GM12878 (cell line): ENCODE results near the gene CDC37L1.

ENCODE experiments used
- FOXK2 ChIP-seq: fragments of 450-650 bp; IDR thresholded peaks from 2 replicates; pipeline ENCODE4 v1.6.1; 2017; ENCODE audit warnings: mild to moderate bottlenecking, moderate library complexity
- JUND ChIP-seq: IDR thresholded peaks from 2 replicates; pipeline ENCODE4 v1.6.1; 2012; ENCODE audit warnings: low read depth, mild to moderate bottlenecking, low read length, improper control_type of control experiment, moderate library complexity
- NFYA ChIP-seq: IDR thresholded peaks from 2 replicates; pipeline ENCODE4 v1.6.1; 2011; ENCODE audit warnings: low read depth, mild to moderate bottlenecking, low read length, improper control_type of control experiment, borderline replicate concordance
- RFX5 ChIP-seq: IDR thresholded peaks from 2 replicates; pipeline ENCODE4 v1.6.1; 2011; ENCODE audit warnings: low read depth, low read length, improper control_type of control experiment
- SP1 ChIP-seq: IDR thresholded peaks from one replicate; pipeline ENCODE4 v1.6.1; 2011; ENCODE audit warnings: low read depth, low read length
- TAF1 ChIP-seq: IDR thresholded peaks from 2 replicates; pipeline ENCODE4 v1.6.1; 2011; ENCODE audit warnings: mild to moderate bottlenecking, low read depth, low read length, borderline replicate concordance
- TBL1XR1 ChIP-seq: IDR thresholded peaks from 2 replicates; pipeline ENCODE4 v1.6.1; 2012; ENCODE audit warnings: low read depth, low read length, improper control_type of control experiment
- ZNF274 ChIP-seq: IDR thresholded peaks from one replicate; pipeline ENCODE4 v1.8.0; 2011; ENCODE audit not compliant: insufficient read length, insufficient read depth
- TF ChIP-seq, protein P1 (sequence below), 3 experiments: IDR thresholded peaks in 2 of 3; conservative IDR thresholded peaks in 1 of 3; 2 replicates each; pipeline ENCODE4 v1.5.1; 2011; ENCODE audit warnings: low read depth in 3 of 3, low read length in 3 of 3, mild to moderate bottlenecking in 3 of 3, control low read depth in 2 of 3, moderate library complexity in 2 of 3, inconsistent platforms in 1 of 3, mixed read lengths in 1 of 3; ENCODE audit not compliant: control insufficient read depth in 2 of 3, insufficient read depth in 1 of 3; ENCODE audit errors: extremely low read depth in 1 of 3

DNA sequence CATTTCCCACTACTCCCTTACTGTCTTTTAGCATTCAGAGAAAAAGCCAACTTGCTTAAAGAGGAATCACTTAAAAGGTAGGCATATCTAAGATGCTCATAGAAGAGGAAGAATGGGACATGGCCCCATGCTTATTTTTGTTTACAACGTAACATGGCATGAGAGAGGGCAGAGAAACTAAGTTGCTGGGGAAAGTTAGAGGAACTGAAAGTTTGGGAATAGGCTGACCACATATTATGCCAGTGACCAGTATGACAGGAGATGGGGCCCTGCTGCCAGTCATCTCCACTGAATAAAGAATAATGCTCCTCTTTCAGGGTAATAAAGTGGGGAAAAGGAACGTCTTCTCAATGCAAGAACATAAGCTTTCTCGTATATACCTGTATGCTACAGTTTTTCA, 15.4 kb upstream of the CDC37L1 start:
- TF ChIP-seq, protein P1, sequence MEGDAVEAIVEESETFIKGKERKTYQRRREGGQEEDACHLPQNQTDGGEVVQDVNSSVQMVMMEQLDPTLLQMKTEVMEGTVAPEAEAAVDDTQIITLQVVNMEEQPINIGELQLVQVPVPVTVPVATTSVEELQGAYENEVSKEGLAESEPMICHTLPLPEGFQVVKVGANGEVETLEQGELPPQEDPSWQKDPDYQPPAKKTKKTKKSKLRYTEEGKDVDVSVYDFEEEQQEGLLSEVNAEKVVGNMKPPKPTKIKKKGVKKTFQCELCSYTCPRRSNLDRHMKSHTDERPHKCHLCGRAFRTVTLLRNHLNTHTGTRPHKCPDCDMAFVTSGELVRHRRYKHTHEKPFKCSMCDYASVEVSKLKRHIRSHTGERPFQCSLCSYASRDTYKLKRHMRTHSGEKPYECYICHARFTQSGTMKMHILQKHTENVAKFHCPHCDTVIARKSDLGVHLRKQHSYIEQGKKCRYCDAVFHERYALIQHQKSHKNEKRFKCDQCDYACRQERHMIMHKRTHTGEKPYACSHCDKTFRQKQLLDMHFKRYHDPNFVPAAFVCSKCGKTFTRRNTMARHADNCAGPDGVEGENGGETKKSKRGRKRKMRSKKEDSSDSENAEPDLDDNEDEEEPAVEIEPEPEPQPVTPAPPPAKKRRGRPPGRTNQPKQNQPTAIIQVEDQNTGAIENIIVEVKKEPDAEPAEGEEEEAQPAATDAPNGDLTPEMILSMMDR (IDR thresholded peaks at IDR 0.05 in 2 of 3, conservative IDR thresholded peaks at IDR 0.05 in 1 of 3; ENCODE audit: control insufficient read depth in 2 of 3, extremely low read depth in 1 of 3, insufficient read depth in 1 of 3, low read depth in 3 of 3, low read length in 3 of 3): no peak
- TF ChIP-seq JUND (no peak), TBL1XR1 (no peak), RFX5 (no peak), ZNF274 (no peak), SP1 (no peak), NFYA (no peak), FOXK2 (no peak), TAF1 (no peak)
